GM12872 (cell line): ENCODE measurements around the gene AFF3.

Source experiments
- CTCF ChIP-seq: IDR thresholded peaks from 3 replicates; pipeline ENCODE4 v1.5.1; 2011; ENCODE audit warnings: low read depth, mild to moderate bottlenecking, low read length, moderate library complexity; ENCODE audit not compliant: insufficient read depth

AFF3 gene

GRCh38 chr2:99771681-99772333, 370.6 kb downstream of the AFF3 start:
- no peak for TF ChIP-seq CTCF

- no peak for TF ChIP-seq CTCF
These were observed 371.5 kb downstream of the AFF3 start for GRCh38 chr2:99770876-99771275.

- TF ChIP-seq CTCF: no peak
These were observed 376.6 kb downstream of the AFF3 start for GRCh38 chr2:99765731-99766318.

GRCh38 chr2:99763764-99764163, 378.6 kb downstream of the AFF3 start:
- no peak for TF ChIP-seq CTCF

- no peak for TF ChIP-seq CTCF
These were observed 379.7 kb downstream of the AFF3 start for GRCh38 chr2:99762714-99763113.

- no peak for TF ChIP-seq CTCF
These were observed 384.7 kb downstream of the AFF3 start for GRCh38 chr2:99757611-99758114.

GRCh38 chr2:99756059-99756458, 386.3 kb downstream of the AFF3 start:
- no peak for TF ChIP-seq CTCF
